ENCODE results near the gene PHAF1.

The PHAF1 gene

GRCh38 chr16:67146523-67147357, 37.0 kb downstream of the PHAF1 start:
- H3K4me3 ChIP-seq (ENCODE audit: low read length): no peak overlapping the region

GRCh38 chr16:67147437-67148140, 37.8 kb downstream of the PHAF1 start:
- no peak overlapping the region for H3K4me3 ChIP-seq (ENCODE audit: low read length)
- no peak for DNase-seq (ENCODE audit: low read depth)
- no peak for TF ChIP-seq CTCF (conservative IDR thresholded peaks at IDR 0.05; ENCODE audit: low read depth, low read length)

More at GRCh38 chr16:67146523-67147357, 37.0 kb downstream of the PHAF1 start:
- no peak for DNase-seq (ENCODE audit: low read depth)
- no peak for TF ChIP-seq CTCF (conservative IDR thresholded peaks at IDR 0.05; ENCODE audit: low read depth, low read length)

- no peak overlapping the region for H3K4me3 ChIP-seq (ENCODE audit: low read length)
- TF ChIP-seq CTCF (conservative IDR thresholded peaks at IDR 0.05; ENCODE audit: low read depth, low read length): no peak
- DNase-seq (ENCODE audit: low read depth): no peak
Measured at GRCh38 chr16:67148221-67148620, 38.5 kb downstream of the PHAF1 start.

- no peak for DNase-seq (ENCODE audit: low read depth)
- no peak overlapping the region for H3K4me3 ChIP-seq (ENCODE audit: low read length)
- TF ChIP-seq CTCF (conservative IDR thresholded peaks at IDR 0.05; ENCODE audit: low read depth, low read length): no peak
Measured at GRCh38 chr16:67148656-67149275, 39.0 kb downstream of the PHAF1 start.

- H3K4me3 ChIP-seq (ENCODE audit: low read length): no peak overlapping the region
- no peak for DNase-seq (ENCODE audit: low read depth)
- no peak for TF ChIP-seq CTCF (conservative IDR thresholded peaks at IDR 0.05; ENCODE audit: low read depth, low read length)
Measured at GRCh38 chr16:67149276-67150046, 39.7 kb downstream of the PHAF1 start.

GRCh38 chr16:67150047-67150832, 40.5 kb downstream of the PHAF1 start:
- no peak for TF ChIP-seq CTCF (conservative IDR thresholded peaks at IDR 0.05; ENCODE audit: low read depth, low read length)
- H3K4me3 ChIP-seq (ENCODE audit: low read length): peak overlapping the region; percentile 53
- no peak for DNase-seq (ENCODE audit: low read depth)

Data from retinal pigment epithelial cell (primary cell).